ENCODE measurements around the gene FOXJ1. TPM values are rescaled to one million over a fixed set of nuclear protein-coding genes. Genes with fewer than 3 reads are reported as not detected.

Gene FOXJ1
- total RNA-seq, 1 donor from 2014 or later: 4.5 TPM

DNA sequence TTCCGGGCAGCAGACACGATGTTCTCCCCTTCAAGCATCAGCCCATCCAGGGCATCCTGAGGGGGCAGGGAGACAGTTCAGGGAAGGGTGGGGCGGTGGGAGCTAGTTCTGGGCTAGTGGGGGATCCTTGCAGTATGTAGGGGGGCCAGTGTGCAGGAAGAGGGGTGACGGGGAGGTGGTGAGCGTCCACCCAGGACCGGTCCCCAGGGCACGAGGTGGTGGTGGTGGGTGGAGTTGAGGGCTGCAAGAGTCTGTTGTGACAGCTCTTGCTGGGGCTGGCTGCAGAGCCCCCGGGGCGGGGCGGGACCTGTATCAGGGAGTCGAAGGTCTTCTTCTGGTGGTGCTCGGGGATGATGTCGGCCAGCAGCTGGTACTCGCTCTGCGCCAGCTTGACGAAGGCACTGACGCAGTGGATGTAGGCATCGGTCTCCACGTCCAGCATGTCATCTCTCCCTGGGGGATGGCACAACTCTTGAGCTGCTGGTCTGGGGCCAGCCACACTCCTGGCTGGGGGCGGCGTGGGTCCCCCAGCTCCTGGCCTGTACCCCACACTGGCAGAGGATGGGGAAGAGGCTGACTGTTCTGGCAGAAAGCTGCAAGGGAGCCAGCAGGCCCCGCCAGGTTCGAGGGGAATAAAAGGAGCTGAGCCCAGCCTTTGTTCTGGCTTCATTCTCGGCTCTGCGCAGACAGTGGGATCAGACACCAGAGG lies 52.0 kb downstream of the FOXJ1 start:
- Mint-ChIP-seq H3K4me3 (no peak overlapping the region), H3K4me1 (no peaks in the 10 kb centered on the region), H3K36me3 (ENCODE audit: low read depth) (peaks cover 5% of the 10 kb centered on the region), H3K9me3 (no peaks in the 10 kb centered on the region), H3K27ac (ENCODE audit: unreplicated experiment) (no peak overlapping the region), H3K27me3 (ENCODE audit: low read depth) (no peaks in the 10 kb centered on the region)
- TF ChIP-seq, protein P1, sequence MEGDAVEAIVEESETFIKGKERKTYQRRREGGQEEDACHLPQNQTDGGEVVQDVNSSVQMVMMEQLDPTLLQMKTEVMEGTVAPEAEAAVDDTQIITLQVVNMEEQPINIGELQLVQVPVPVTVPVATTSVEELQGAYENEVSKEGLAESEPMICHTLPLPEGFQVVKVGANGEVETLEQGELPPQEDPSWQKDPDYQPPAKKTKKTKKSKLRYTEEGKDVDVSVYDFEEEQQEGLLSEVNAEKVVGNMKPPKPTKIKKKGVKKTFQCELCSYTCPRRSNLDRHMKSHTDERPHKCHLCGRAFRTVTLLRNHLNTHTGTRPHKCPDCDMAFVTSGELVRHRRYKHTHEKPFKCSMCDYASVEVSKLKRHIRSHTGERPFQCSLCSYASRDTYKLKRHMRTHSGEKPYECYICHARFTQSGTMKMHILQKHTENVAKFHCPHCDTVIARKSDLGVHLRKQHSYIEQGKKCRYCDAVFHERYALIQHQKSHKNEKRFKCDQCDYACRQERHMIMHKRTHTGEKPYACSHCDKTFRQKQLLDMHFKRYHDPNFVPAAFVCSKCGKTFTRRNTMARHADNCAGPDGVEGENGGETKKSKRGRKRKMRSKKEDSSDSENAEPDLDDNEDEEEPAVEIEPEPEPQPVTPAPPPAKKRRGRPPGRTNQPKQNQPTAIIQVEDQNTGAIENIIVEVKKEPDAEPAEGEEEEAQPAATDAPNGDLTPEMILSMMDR (conservative IDR thresholded peaks at IDR 0.05): no peak
- DNase-seq (ENCODE audit: low read depth, low spot score): no peak

DNA sequence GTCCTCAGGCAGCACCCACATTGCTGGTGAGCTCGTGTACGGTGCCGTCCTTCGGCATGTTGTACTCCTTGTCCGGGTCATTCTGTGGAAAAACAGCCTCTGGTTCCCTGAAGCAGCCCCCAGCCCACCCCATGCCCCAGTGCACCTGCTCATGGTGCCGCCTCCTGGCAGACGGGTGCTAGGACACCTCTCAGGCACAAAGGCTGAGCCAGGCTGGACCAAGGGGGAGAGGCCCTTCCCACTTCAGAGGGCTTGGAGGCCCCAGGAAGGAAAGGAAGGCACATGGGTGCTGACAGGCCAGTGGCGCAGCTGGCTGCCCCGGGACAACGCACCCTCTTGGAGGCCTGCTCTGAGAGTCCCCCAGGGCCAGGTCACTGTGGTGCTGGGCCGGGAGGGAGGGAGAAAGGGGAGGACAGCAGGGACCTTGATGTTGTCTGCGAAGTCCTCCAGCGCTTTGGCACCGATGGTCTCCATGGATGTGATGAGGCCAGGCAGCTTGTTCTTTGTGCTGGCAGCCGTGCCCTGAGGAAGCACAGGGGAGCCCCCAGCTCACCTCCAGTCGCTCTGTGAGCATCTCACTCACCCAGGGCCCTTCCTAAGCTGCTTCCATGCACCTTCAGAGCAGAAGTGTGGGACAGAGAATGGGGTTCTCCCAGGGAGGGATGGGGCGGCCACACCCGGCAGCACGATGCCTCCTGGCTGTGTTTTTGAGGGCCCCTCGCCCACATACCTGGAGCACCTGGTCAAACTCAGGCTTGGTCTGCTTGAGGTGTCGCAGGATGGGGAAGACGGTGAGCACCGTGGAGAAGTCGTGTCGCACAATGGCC lies 52.8 kb downstream of the FOXJ1 start:
- Mint-ChIP-seq H3K27ac (ENCODE audit: unreplicated experiment) (no peak overlapping the region), H3K9me3 (no peaks in the 10 kb centered on the region), H3K27me3 (ENCODE audit: low read depth) (no peaks in the 10 kb centered on the region), H3K36me3 (ENCODE audit: low read depth) (peaks cover 3% of the 10 kb centered on the region), H3K4me3 (no peak overlapping the region), H3K4me1 (no peaks in the 10 kb centered on the region)
- TF ChIP-seq, protein P1 (conservative IDR thresholded peaks at IDR 0.05): peak; percentile 25
- DNase-seq (ENCODE audit: low read depth, low spot score): no peak

DNA sequence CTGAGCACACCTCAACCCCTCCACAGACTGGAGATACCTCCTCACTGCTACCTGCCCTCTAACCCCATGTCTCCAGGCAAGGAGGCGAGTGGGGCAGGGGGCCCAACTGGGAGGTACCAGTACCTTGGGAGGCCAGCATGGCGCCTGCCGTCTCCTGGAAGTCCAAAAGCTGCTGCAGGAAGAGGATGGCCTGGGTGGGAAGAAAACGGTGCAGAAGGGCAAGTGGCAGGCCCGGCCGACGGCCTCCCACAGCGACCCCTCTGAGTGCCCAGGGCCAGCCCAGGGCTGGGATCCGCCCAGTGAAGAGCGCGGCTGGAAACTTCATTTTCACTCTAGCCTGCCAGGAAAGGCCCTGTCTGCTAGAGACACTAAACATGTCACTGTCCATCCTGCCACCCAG lies 53.5 kb downstream of the FOXJ1 start:
- H3K4me1 Mint-ChIP-seq: no peaks in the 10 kb centered on the region
- TF ChIP-seq, protein P1 (conservative IDR thresholded peaks at IDR 0.05): no peak
- peaks cover 3% of the 10 kb centered on the region for H3K36me3 Mint-ChIP-seq (ENCODE audit: low read depth)
- H3K27me3 Mint-ChIP-seq (ENCODE audit: low read depth): peaks cover under 1% of the 10 kb centered on the region
- H3K9me3 Mint-ChIP-seq: no peaks in the 10 kb centered on the region
- no peak for DNase-seq (ENCODE audit: low read depth, low spot score)
- H3K27ac Mint-ChIP-seq (ENCODE audit: unreplicated experiment): no peak overlapping the region
- H3K4me3 Mint-ChIP-seq: no peak overlapping the region

DNA sequence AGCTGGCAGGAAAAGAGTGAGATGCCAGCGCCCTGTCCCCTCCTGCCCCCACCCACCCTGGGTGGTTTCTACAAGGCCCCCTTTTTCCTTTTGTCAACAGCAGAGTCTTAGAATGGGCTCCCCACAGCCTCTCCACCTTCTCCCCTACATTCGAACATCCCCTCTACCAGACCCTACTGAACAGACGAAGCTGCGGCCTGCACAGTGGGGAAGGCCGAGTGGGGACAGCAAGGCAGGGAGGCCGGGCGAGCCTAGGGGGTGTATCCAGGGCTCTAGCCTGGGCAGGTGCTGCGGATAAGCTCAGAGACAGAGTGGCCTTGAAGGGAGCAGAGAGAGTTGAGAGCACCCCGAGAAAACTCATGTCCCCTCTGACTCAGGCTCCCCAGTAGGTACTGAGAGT lies 54.7 kb downstream of the FOXJ1 start:
- Mint-ChIP-seq H3K27ac (ENCODE audit: unreplicated experiment) (no peak overlapping the region), H3K4me3 (no peak overlapping the region), H3K9me3 (no peaks in the 10 kb centered on the region), H3K27me3 (ENCODE audit: low read depth) (peaks cover 10% of the 10 kb centered on the region), H3K36me3 (ENCODE audit: low read depth) (peaks cover 3% of the 10 kb centered on the region), H3K4me1 (peaks cover 3% of the 10 kb centered on the region)
- no peak for DNase-seq (ENCODE audit: low read depth, low spot score)
- TF ChIP-seq, protein P1 (conservative IDR thresholded peaks at IDR 0.05): no peak

Small RNAs within 50 kb of the gene (microRNA-seq; reads per million reads assigned to microRNA genes)
- gene MIR6868: 13.6 reads per million, percentile 29 among the genes with 10 or more reads in this experiment

Other genes with a start within 250 kb of the FOXJ1 start
- 23.3 and 27.4 TPM in 2 replicates for gene TRIM65, start 244.3 kb downstream of the FOXJ1 start, total RNA-seq
- 111 and 115 TPM in 2 replicates for gene MRPL38, start 236.4 kb downstream of the FOXJ1 start, total RNA-seq
- 21.7 and 25.9 TPM in 2 replicates for gene FBF1, start 200.2 kb downstream of the FOXJ1 start, total RNA-seq
- gene ACOX1, start 162.1 kb downstream of the FOXJ1 start, total RNA-seq: 19.3 and 22.3 TPM in 2 replicates
- 9.1 and 10.1 TPM in 2 replicates for gene TEN1, start 162.0 kb downstream of the FOXJ1 start, total RNA-seq
- 7.9 and 9.4 TPM in 2 replicates for gene CDK3, start 140.4 kb downstream of the FOXJ1 start, total RNA-seq
- not detected in 2 replicates for gene EVPL, start 113.9 kb downstream of the FOXJ1 start, total RNA-seq
- 87.9 and 91.6 TPM in 2 replicates for gene SRP68, start 68.7 kb downstream of the FOXJ1 start, total RNA-seq
- gene GALR2, start 66.5 kb downstream of the FOXJ1 start, total RNA-seq: not detected in 2 replicates
- gene ZACN, start 62.1 kb downstream of the FOXJ1 start, total RNA-seq: 0.19 TPM in 1 of 2 replicates, not detected in the other
- 195 and 205 TPM in 2 replicates for gene EXOC7, start 37.5 kb downstream of the FOXJ1 start, total RNA-seq
- gene RNF157, start 99.2 kb upstream of the FOXJ1 start, total RNA-seq: 50.4 and 54.0 TPM in 2 replicates
- gene UBALD2, start 124.1 kb upstream of the FOXJ1 start, total RNA-seq: 18.8 and 21.5 TPM in 2 replicates
- gene QRICH2, start 167.0 kb upstream of the FOXJ1 start, total RNA-seq: 10.6 and 12.3 TPM in 2 replicates
- 68.4 and 73.6 TPM in 2 replicates for gene PRPSAP1, start 212.7 kb upstream of the FOXJ1 start, total RNA-seq
- 19.5 and 21.1 TPM in 2 replicates for gene SPHK1, start 243.4 kb upstream of the FOXJ1 start, total RNA-seq